ENCODE results near the gene ARHGAP32.

Gene ARHGAP32

GRCh38 chr11:129102756-129103155 is 89.4 kb downstream of the ARHGAP32 start:
- H3K27ac ChIP-seq (ENCODE audit: low read depth, low read length): no peak overlapping the region
- no peaks in the 10 kb centered on the region for H3K4me1 ChIP-seq (ENCODE audit: insufficient read depth, low read length)
- H3K36me3 ChIP-seq (ENCODE audit: insufficient read depth, low read length): no peaks in the 10 kb centered on the region
- H3K4me3 ChIP-seq (ENCODE audit: low read depth in 1 of 2, low read length in 2 of 2): no peak overlapping the region
- no peak overlapping the region for H3K9ac ChIP-seq (ENCODE audit: low read length)
- H3K27me3 ChIP-seq (ENCODE audit: control insufficient read depth in 1 of 2, insufficient read depth in 2 of 2, low read length in 2 of 2): no peaks in the 10 kb centered on the region
- no peaks in the 10 kb centered on the region for H3K9me3 ChIP-seq (ENCODE audit: low read length)

GRCh38 chr11:129102225-129102624 is 89.9 kb downstream of the ARHGAP32 start:
- no peaks in the 10 kb centered on the region for H3K27me3 ChIP-seq (ENCODE audit: control insufficient read depth in 1 of 2, insufficient read depth in 2 of 2, low read length in 2 of 2)
- H3K27ac ChIP-seq (ENCODE audit: low read depth, low read length): no peak overlapping the region
- H3K36me3 ChIP-seq (ENCODE audit: insufficient read depth, low read length): no peaks in the 10 kb centered on the region
- no peaks in the 10 kb centered on the region for H3K9me3 ChIP-seq (ENCODE audit: low read length)
- no peak overlapping the region for H3K4me3 ChIP-seq (ENCODE audit: low read depth in 1 of 2, low read length in 2 of 2)
- H3K4me1 ChIP-seq (ENCODE audit: insufficient read depth, low read length): no peaks in the 10 kb centered on the region
- no peak overlapping the region for H3K9ac ChIP-seq (ENCODE audit: low read length)

- Histone ChIP-seq H3K4me1 (ENCODE audit: insufficient read depth, low read length) (no peaks in the 10 kb centered on the region), H3K9ac (ENCODE audit: low read length) (no peak overlapping the region), H3K27me3 (ENCODE audit: control insufficient read depth in 1 of 2, insufficient read depth in 2 of 2, low read length in 2 of 2) (no peaks in the 10 kb centered on the region)
Measured at GRCh38 chr11:129093283-129093682, 98.8 kb downstream of the ARHGAP32 start.

DNA sequence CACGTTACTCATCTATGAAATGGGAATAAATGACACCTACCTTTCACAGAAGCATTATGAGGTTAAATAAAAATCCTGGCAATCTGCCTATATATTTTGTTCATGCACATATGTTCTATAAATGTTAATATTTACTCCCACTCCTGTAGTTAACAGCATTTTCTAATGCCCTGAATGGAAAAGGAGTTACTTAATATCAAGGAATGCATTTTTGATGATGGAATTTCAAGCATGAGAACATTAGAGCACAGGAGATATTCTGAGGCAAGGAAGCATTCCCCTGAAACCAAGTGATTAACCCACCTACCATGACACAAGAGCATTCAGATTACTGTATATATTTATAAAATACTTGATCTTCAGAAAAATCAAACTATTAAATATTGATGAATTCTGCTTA is 102.1 kb downstream of the ARHGAP32 start:
- Histone ChIP-seq H3K9me3 (ENCODE audit: low read length) (no peaks in the 10 kb centered on the region), H3K36me3 (ENCODE audit: insufficient read depth, low read length) (no peaks in the 10 kb centered on the region)

More at GRCh38 chr11:129093283-129093682, 98.8 kb downstream of the ARHGAP32 start:
- no peaks in the 10 kb centered on the region for H3K9me3 ChIP-seq (ENCODE audit: low read length)
- no peak overlapping the region for H3K4me3 ChIP-seq (ENCODE audit: low read depth in 1 of 2, low read length in 2 of 2)
- H3K27ac ChIP-seq (ENCODE audit: low read depth, low read length): no peak overlapping the region
- H3K36me3 ChIP-seq (ENCODE audit: insufficient read depth, low read length): no peaks in the 10 kb centered on the region

GRCh38 chr11:129089279-129089678 is 102.8 kb downstream of the ARHGAP32 start:
- Histone ChIP-seq H3K36me3 (ENCODE audit: insufficient read depth, low read length) (no peaks in the 10 kb centered on the region), H3K27me3 (ENCODE audit: control insufficient read depth in 1 of 2, insufficient read depth in 2 of 2, low read length in 2 of 2) (no peaks in the 10 kb centered on the region), H3K9ac (ENCODE audit: low read length) (no peak overlapping the region), H3K27ac (ENCODE audit: low read depth, low read length) (no peak overlapping the region), H3K9me3 (ENCODE audit: low read length) (no peaks in the 10 kb centered on the region), H3K4me1 (ENCODE audit: insufficient read depth, low read length) (no peaks in the 10 kb centered on the region), H3K4me3 (ENCODE audit: low read depth in 1 of 2, low read length in 2 of 2) (no peak overlapping the region)

More for the DNA sequence above, 102.1 kb downstream of the ARHGAP32 start:
- H3K27ac ChIP-seq (ENCODE audit: low read depth, low read length): no peak overlapping the region
- no peaks in the 10 kb centered on the region for H3K4me1 ChIP-seq (ENCODE audit: insufficient read depth, low read length)
- H3K4me3 ChIP-seq (ENCODE audit: low read depth in 1 of 2, low read length in 2 of 2): no peak overlapping the region
- no peaks in the 10 kb centered on the region for H3K27me3 ChIP-seq (ENCODE audit: control insufficient read depth in 1 of 2, insufficient read depth in 2 of 2, low read length in 2 of 2)
- H3K9ac ChIP-seq (ENCODE audit: low read length): no peak overlapping the region

DNA sequence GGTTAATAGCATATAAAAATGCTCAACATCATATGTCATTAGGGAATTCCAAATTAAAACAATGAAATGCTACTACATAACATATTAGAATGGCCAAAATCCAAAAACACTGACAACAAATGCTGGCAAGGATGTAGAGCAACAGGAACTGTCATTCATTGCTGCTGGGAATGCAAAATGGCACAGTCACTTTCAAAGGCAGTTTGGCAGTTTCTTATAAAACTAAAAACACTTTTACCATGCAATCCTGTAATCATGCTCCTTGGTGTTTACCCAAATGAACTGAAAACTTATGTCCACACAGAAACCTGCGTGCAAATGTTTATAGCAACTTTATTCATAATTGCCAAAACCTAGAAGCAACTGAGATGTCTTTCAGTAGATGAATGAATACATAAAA is 105.1 kb downstream of the ARHGAP32 start:
- Histone ChIP-seq H3K9ac (ENCODE audit: low read length) (no peak overlapping the region), H3K4me3 (ENCODE audit: low read depth in 1 of 2, low read length in 2 of 2) (no peak overlapping the region), H3K36me3 (ENCODE audit: insufficient read depth, low read length) (no peaks in the 10 kb centered on the region), H3K27me3 (ENCODE audit: control insufficient read depth in 1 of 2, insufficient read depth in 2 of 2, low read length in 2 of 2) (no peaks in the 10 kb centered on the region), H3K27ac (ENCODE audit: low read depth, low read length) (no peak overlapping the region), H3K9me3 (ENCODE audit: low read length) (no peaks in the 10 kb centered on the region), H3K4me1 (ENCODE audit: insufficient read depth, low read length) (no peaks in the 10 kb centered on the region)

DNA sequence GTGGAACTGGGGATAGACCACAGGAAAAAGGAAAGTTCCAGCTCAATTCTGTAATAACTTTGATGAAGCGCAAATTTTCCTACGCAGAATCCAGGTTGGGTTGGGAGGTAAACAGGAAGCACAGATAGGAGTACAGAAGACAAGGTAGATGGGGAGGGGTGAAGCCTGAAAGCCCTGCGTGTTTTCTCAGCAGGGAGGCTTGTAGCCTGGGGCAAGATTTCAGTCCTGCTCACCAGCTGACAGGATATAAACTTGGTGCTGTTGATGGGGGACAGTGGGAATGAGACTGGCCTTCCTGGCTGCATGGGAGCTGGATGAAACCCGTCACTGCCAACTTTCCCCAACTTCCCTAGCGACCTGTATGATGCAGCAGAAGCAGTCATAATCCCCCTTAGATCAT is 114.9 kb downstream of the ARHGAP32 start:
- Histone ChIP-seq H3K4me1 (ENCODE audit: insufficient read depth, low read length) (no peaks in the 10 kb centered on the region), H3K27me3 (ENCODE audit: control insufficient read depth in 1 of 2, insufficient read depth in 2 of 2, low read length in 2 of 2) (no peaks in the 10 kb centered on the region), H3K4me3 (ENCODE audit: low read depth in 1 of 2, low read length in 2 of 2) (no peak overlapping the region)

DNA sequence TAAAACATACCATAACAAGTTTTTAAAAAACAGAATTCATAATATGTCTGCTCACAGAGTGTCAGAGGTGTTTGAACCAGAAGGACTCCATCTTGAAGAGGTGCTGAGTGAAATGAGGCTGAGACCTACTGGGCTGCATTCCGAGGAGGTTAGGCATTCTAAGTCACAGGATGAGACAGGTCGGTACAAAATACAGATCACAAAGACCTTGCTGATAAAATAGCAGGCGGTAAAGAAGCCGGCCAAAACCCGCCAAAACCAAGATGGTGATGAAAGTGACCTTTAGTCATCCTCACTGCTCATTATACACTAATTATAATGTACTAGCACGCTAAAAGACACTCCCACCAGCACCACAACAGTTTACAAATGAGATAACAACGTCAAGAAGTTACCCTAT is 116.4 kb downstream of the ARHGAP32 start:
- H3K36me3 ChIP-seq (ENCODE audit: insufficient read depth, low read length): no peaks in the 10 kb centered on the region
- H3K4me3 ChIP-seq (ENCODE audit: low read depth in 1 of 2, low read length in 2 of 2): no peak overlapping the region
- H3K27ac ChIP-seq (ENCODE audit: low read depth, low read length): no peak overlapping the region
- H3K4me1 ChIP-seq (ENCODE audit: insufficient read depth, low read length): no peaks in the 10 kb centered on the region
- H3K27me3 ChIP-seq (ENCODE audit: control insufficient read depth in 1 of 2, insufficient read depth in 2 of 2, low read length in 2 of 2): no peaks in the 10 kb centered on the region
- no peak overlapping the region for H3K9ac ChIP-seq (ENCODE audit: low read length)
- no peaks in the 10 kb centered on the region for H3K9me3 ChIP-seq (ENCODE audit: low read length)

More for the DNA sequence above, 114.9 kb downstream of the ARHGAP32 start:
- H3K9me3 ChIP-seq (ENCODE audit: low read length): no peaks in the 10 kb centered on the region
- H3K9ac ChIP-seq (ENCODE audit: low read length): no peak overlapping the region
- H3K27ac ChIP-seq (ENCODE audit: low read depth, low read length): no peak overlapping the region
- H3K36me3 ChIP-seq (ENCODE audit: insufficient read depth, low read length): no peaks in the 10 kb centered on the region

DNA sequence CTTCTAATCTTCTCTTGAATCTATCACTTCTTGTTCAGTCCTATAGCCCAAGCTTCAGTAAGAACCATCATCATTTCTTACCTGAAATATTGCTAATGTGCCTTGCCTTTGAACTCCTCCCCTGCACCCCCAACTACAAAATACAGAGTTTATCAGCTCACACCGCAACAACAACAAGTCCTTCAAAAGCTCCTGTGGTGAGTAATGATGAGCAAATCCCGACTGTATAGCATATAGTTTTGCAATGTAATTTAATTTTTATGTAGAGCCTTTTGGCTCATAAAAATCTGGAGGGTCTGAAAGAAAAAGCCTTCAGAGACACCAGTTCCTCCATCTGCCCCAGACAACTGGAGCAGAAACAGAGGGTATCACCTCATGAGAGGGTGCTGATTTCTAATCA is 124.7 kb downstream of the ARHGAP32 start:
- H3K9me3 ChIP-seq (ENCODE audit: low read length): no peaks in the 10 kb centered on the region
- no peaks in the 10 kb centered on the region for H3K27me3 ChIP-seq (ENCODE audit: control insufficient read depth in 1 of 2, insufficient read depth in 2 of 2, low read length in 2 of 2)
- H3K4me1 ChIP-seq (ENCODE audit: insufficient read depth, low read length): no peaks in the 10 kb centered on the region
- no peak overlapping the region for H3K27ac ChIP-seq (ENCODE audit: low read depth, low read length)
- H3K4me3 ChIP-seq (ENCODE audit: low read depth in 1 of 2, low read length in 2 of 2): no peak overlapping the region
- no peaks in the 10 kb centered on the region for H3K36me3 ChIP-seq (ENCODE audit: insufficient read depth, low read length)
- no peak overlapping the region for H3K9ac ChIP-seq (ENCODE audit: low read length)

- no peak overlapping the region for H3K27ac ChIP-seq (ENCODE audit: low read depth, low read length)
- no peak overlapping the region for H3K4me3 ChIP-seq (ENCODE audit: low read depth in 1 of 2, low read length in 2 of 2)
- no peaks in the 10 kb centered on the region for H3K36me3 ChIP-seq (ENCODE audit: insufficient read depth, low read length)
- H3K9ac ChIP-seq (ENCODE audit: low read length): no peak overlapping the region
- no peaks in the 10 kb centered on the region for H3K9me3 ChIP-seq (ENCODE audit: low read length)
- H3K4me1 ChIP-seq (ENCODE audit: insufficient read depth, low read length): no peaks in the 10 kb centered on the region
- no peaks in the 10 kb centered on the region for H3K27me3 ChIP-seq (ENCODE audit: control insufficient read depth in 1 of 2, insufficient read depth in 2 of 2, low read length in 2 of 2)
Measured at GRCh38 chr11:129066229-129066628, 125.9 kb downstream of the ARHGAP32 start.

DNA sequence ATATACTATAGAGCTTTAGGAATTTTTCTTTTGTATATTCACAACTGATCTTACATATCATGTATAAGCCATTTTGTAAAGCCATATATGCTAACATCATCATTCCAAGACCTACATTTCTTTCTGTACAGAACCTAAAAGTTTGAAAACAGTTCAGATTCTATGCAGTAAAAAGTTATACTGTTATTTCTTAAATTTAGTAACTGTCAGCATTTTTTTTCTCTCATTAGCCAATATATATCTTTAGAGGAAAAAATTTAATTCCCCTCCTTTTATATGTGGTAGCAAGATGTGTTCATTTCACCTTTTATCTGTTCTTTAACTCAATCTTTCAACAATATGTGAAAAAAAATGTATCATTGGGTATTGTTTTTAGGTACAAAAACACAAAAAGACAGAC is 129.0 kb downstream of the ARHGAP32 start:
- no peaks in the 10 kb centered on the region for H3K4me1 ChIP-seq (ENCODE audit: insufficient read depth, low read length)
- no peaks in the 10 kb centered on the region for H3K9me3 ChIP-seq (ENCODE audit: low read length)
- H3K27me3 ChIP-seq (ENCODE audit: control insufficient read depth in 1 of 2, insufficient read depth in 2 of 2, low read length in 2 of 2): no peaks in the 10 kb centered on the region
- H3K36me3 ChIP-seq (ENCODE audit: insufficient read depth, low read length): no peaks in the 10 kb centered on the region
- H3K4me3 ChIP-seq (ENCODE audit: low read depth in 1 of 2, low read length in 2 of 2): no peak overlapping the region
- H3K9ac ChIP-seq (ENCODE audit: low read length): no peak overlapping the region
- no peak overlapping the region for H3K27ac ChIP-seq (ENCODE audit: low read depth, low read length)

DNA sequence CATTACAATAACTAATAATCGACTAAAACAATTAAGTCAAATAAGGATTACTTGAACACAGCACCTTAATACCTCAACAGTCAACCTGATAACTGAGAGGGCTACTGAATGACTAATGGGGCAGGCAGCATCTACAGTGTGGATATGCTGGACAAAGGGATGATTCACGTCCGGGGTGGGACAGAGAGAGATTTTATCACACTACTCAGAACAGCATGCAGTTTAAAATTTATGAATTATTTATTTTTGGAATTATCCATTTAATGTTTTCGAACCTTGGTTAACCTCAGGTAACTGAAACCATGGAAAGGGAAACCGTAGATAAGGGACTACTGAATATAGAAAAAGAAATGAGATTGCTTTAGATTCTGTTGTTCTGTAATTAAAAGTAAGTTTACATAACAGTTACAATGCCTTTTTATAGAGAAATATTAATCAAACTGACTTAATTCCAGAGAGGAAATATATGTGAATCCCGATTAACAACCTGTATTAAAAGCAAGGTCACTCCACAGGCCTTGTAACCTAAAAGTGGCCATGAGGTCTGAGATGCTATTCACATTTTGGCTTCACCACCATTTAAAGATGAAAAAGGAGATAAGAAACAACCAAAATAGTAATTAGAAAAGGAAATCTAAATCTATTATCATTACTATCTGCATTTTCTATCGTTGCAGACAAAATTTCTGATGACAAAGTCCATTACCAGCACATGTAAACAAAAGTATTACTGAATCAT is 130.5 kb downstream of the ARHGAP32 start:
- Histone ChIP-seq H3K9me3 (ENCODE audit: low read length) (no peaks in the 10 kb centered on the region), H3K9ac (ENCODE audit: low read length) (no peak overlapping the region), H3K27ac (ENCODE audit: low read depth, low read length) (no peak overlapping the region), H3K4me1 (ENCODE audit: insufficient read depth, low read length) (no peaks in the 10 kb centered on the region), H3K27me3 (ENCODE audit: control insufficient read depth in 1 of 2, insufficient read depth in 2 of 2, low read length in 2 of 2) (no peaks in the 10 kb centered on the region), H3K4me3 (ENCODE audit: low read depth in 1 of 2, low read length in 2 of 2) (no peak overlapping the region), H3K36me3 (ENCODE audit: insufficient read depth, low read length) (no peaks in the 10 kb centered on the region)

Measured in muscle layer of colon (tissue), 2 donors.